Uterus (tissue), 2 donors: ENCODE data around the gene INTS1.

ENCODE experiments used
- CTCF ChIP-seq, 4 experiments: fragments of 200-600 bp in 2 of 4; fragments of 450-650 bp in 2 of 4; sonication (generic) in 2 of 4; IDR thresholded peaks; one replicate each; pipeline ENCODE4 v1.5.1; 2016 to 2019; ENCODE audit warnings: antibody characterized with exemption in 4 of 4, mild to moderate bottlenecking in 2 of 4, moderate library complexity in 1 of 4
- POLR2A ChIP-seq, 2 donors: fragments of 450-650 bp; IDR thresholded peaks; one replicate each; pipeline ENCODE4 v1.6.1; 2016; ENCODE audit warnings: antibody characterized with exemption in 2 of 2, mild to moderate bottlenecking in 1 of 2, moderate library complexity in 1 of 2

- no peak for TF ChIP-seq CTCF (IDR thresholded peaks at IDR 0.05)
- no peak for TF ChIP-seq POLR2A (IDR thresholded peaks at IDR 0.05)
Measured at GRCh38 chr7:1547777-1548437, 43.7 kb upstream of the INTS1 start.
